SK-N-SH (cell line): ENCODE results near the gene PDXDC1.
"Not testable (repeated sequence)": the region's sequence is repeated elsewhere in the genome, so short reads cannot be mapped to it uniquely, and the experiment has no call there.

Experiments
- CTCF ChIP-seq: fragments of 200-600 bp; sonication (generic); IDR thresholded peaks from 2 replicates; pipeline ENCODE4 v1.6.1; 2017; ENCODE audit warnings: antibody characterized with exemption, mild to moderate bottlenecking, moderate library complexity
- ELF1 ChIP-seq: IDR thresholded peaks from 2 replicates; pipeline ENCODE4 v1.4.0; 2012
- GATA2 ChIP-seq: sonication (generic); formaldehyde crosslinking; IDR thresholded peaks from 2 replicates; pipeline ENCODE4 v1.5.0; 2020; ENCODE audit warnings: mild to moderate bottlenecking, missing genetic modification reagents
- MXI1 ChIP-seq: IDR thresholded peaks from 2 replicates; pipeline ENCODE4 v1.6.1; 2012; ENCODE audit warnings: mild to moderate bottlenecking, low read depth, low read length, improper control_type of control experiment
- TAF1 ChIP-seq: IDR thresholded peaks from 2 replicates; pipeline ENCODE4 v1.6.1; 2012; ENCODE audit warnings: low read depth, mild to moderate bottlenecking, low read length, moderate library complexity, borderline replicate concordance

- TF ChIP-seq ELF1; TAF1; CTCF; GATA2 (CRISPR knock-in tag): not testable (repeated sequence)
- TF ChIP-seq MXI1: peak; percentile 52; the same call in 1 of the 2 replicates
These were observed 169.3 kb downstream of the PDXDC1 start for GRCh38 chr16:15144092-15144631.
